HEK293 (cell line): ENCODE data around the gene CEBPZ.
A peak's percentile ranks its signal among the peaks of the same experiment; 100 is the strongest.

Experiments used
- CTCF ChIA-PET: fragments of 350-600 bp; formaldehyde crosslinking; extraction: SDS; loops from one replicate; lab custom pipeline; 2021; ENCODE audit warnings: antibody characterized with exemption; lab: Yijun Ruan, JAX
- POLR2A ChIA-PET: fragments of 300-600 bp; formaldehyde crosslinking; extraction: SDS; loops from one replicate; lab custom pipeline; 2020; ENCODE audit warnings: antibody characterized with exemption, inconsistent platforms; lab: Yijun Ruan, JAX
- H3K27ac ChIP-seq: fragments of 200-500 bp; sonication (Bioruptor generic); 2 replicates; pipeline ENCODE4 v1.5.1; 2014; ENCODE audit warnings: low read depth, low read length, control low read depth, inconsistent platforms; ENCODE audit errors: extremely low read depth
- H3K36me3 ChIP-seq, 2 experiments: fragments of 200-500 bp in 1 of 2; sonication (Bioruptor generic) in 1 of 2; 1 replicate in 1 of 2; 2 replicates in 1 of 2; pipeline ENCODE4 v1.5.1; 2014 to 2017; ENCODE audit warnings: inconsistent platforms in 2 of 2, low read length in 2 of 2; ENCODE audit not compliant: control insufficient read depth in 2 of 2, insufficient read depth in 1 of 2
- H3K4me1 ChIP-seq: fragments of 200-500 bp; sonication (Bioruptor generic); 2 replicates; pipeline ENCODE4 v1.5.1; 2014; ENCODE audit warnings: mild to moderate bottlenecking, low read length, inconsistent platforms; ENCODE audit not compliant: control insufficient read depth, insufficient read depth
- H3K4me3 ChIP-seq: 2 replicates; pipeline ENCODE4 v1.5.1; 2011; ENCODE audit warnings: low read depth, mild to moderate bottlenecking, control low read depth, low read length, moderate library complexity
- H3K9me3 ChIP-seq: fragments of 200-500 bp; sonication (Bioruptor generic); 2 replicates; pipeline ENCODE4 v1.5.1; 2014; ENCODE audit warnings: low read depth, low read length, inconsistent platforms; ENCODE audit not compliant: control insufficient read depth, insufficient read depth
- BCL11A ChIP-seq: fragments of 450-650 bp; formaldehyde crosslinking; IDR thresholded peaks from 2 replicates; pipeline ENCODE4 v1.5.1; 2016; ENCODE audit warnings: low read depth, missing biosample characterization, missing genetic modification characterization
- GLI2 ChIP-seq: fragments of 450-650 bp; formaldehyde crosslinking; IDR thresholded peaks from 2 replicates; pipeline ENCODE4; 2017; ENCODE audit warnings: missing biosample characterization, missing genetic modification characterization, low read depth, borderline replicate concordance
- OSR2 ChIP-seq: fragments of 450-650 bp; formaldehyde crosslinking; IDR thresholded peaks from 2 replicates; pipeline ENCODE4 v1.5.1; 2016; ENCODE audit warnings: missing biosample characterization, missing genetic modification characterization
- OVOL3 ChIP-seq: fragments of 450-650 bp; formaldehyde crosslinking; IDR thresholded peaks from 2 replicates; pipeline ENCODE4 v1.5.1; 2016; ENCODE audit warnings: missing biosample characterization, missing genetic modification characterization
- PRDM6 ChIP-seq: fragments of 450-650 bp; formaldehyde crosslinking; IDR thresholded peaks from 2 replicates; pipeline ENCODE4 v1.5.1; 2017; ENCODE audit warnings: missing biosample characterization, missing genetic modification characterization
- ZFP41 ChIP-seq: fragments of 450-650 bp; formaldehyde crosslinking; IDR thresholded peaks from 2 replicates; pipeline ENCODE4 v1.5.1; 2016; ENCODE audit warnings: missing biosample characterization, missing genetic modification characterization, borderline replicate concordance
- ZNF2 ChIP-seq: fragments of 450-650 bp; formaldehyde crosslinking; IDR thresholded peaks from 2 replicates; pipeline ENCODE4 v1.5.1; 2016; ENCODE audit warnings: missing biosample characterization, missing genetic modification characterization
- ZNF211 ChIP-seq: fragments of 450-650 bp; formaldehyde crosslinking; IDR thresholded peaks from 2 replicates; pipeline ENCODE4 v1.5.1; 2016; ENCODE audit warnings: low read depth, missing biosample characterization, missing genetic modification characterization
- ZNF302 ChIP-seq: fragments of 450-650 bp; formaldehyde crosslinking; IDR thresholded peaks from 2 replicates; pipeline ENCODE4 v1.5.1; 2016; ENCODE audit warnings: missing biosample characterization, missing genetic modification characterization, low read depth
- ZNF366 ChIP-seq: fragments of 450-650 bp; formaldehyde crosslinking; conservative IDR thresholded peaks from 2 replicates; pipeline ENCODE4 v1.5.1; 2016; ENCODE audit warnings: missing biosample characterization, missing genetic modification characterization
- ZNF530 ChIP-seq: fragments of 450-650 bp; formaldehyde crosslinking; IDR thresholded peaks from 2 replicates; pipeline ENCODE4 v1.5.1; 2016; ENCODE audit warnings: low read depth, missing biosample characterization, missing genetic modification characterization
- ZNF548 ChIP-seq: fragments of 450-650 bp; formaldehyde crosslinking; IDR thresholded peaks from 2 replicates; pipeline ENCODE4 v1.5.1; 2016; ENCODE audit warnings: missing biosample characterization, missing genetic modification characterization
- ZNF629 ChIP-seq: fragments of 450-650 bp; formaldehyde crosslinking; IDR thresholded peaks from 2 replicates; pipeline ENCODE4 v1.5.1; 2017; ENCODE audit warnings: missing biosample characterization, missing genetic modification characterization
- ZNF664 ChIP-seq: fragments of 450-650 bp; formaldehyde crosslinking; IDR thresholded peaks from 2 replicates; pipeline ENCODE4 v1.5.1; 2016; ENCODE audit warnings: missing biosample characterization, missing genetic modification characterization
- ZNF670 ChIP-seq: fragments of 450-650 bp; formaldehyde crosslinking; IDR thresholded peaks from 2 replicates; pipeline ENCODE4 v1.5.1; 2016; ENCODE audit warnings: missing biosample characterization, missing genetic modification characterization, low read depth
- ZNF776 ChIP-seq: fragments of 450-650 bp; formaldehyde crosslinking; IDR thresholded peaks from 2 replicates; pipeline ENCODE4 v1.5.0; 2017; ENCODE audit warnings: missing biosample characterization, missing genetic modification characterization, borderline replicate concordance
- ZNF837 ChIP-seq: fragments of 450-650 bp; formaldehyde crosslinking; IDR thresholded peaks from 2 replicates; pipeline ENCODE4 v1.5.1; 2016; ENCODE audit warnings: missing biosample characterization, missing genetic modification characterization
- ZNF843 ChIP-seq: fragments of 450-650 bp; formaldehyde crosslinking; IDR thresholded peaks from 2 replicates; pipeline ENCODE4 v1.5.1; 2016; ENCODE audit warnings: missing biosample characterization, missing genetic modification characterization
- ZXDB ChIP-seq: fragments of 450-650 bp; formaldehyde crosslinking; IDR thresholded peaks from 2 replicates; pipeline ENCODE4 v1.5.1; 2016; ENCODE audit warnings: missing biosample characterization, missing genetic modification characterization
- TF ChIP-seq, protein P1 (sequence below): fragments of 450-650 bp; formaldehyde crosslinking; IDR thresholded peaks from 2 replicates; pipeline ENCODE4 v1.5.1; 2016; ENCODE audit warnings: missing biosample characterization, missing genetic modification characterization
- TF ChIP-seq, protein P2 (sequence below): fragments of 450-650 bp; formaldehyde crosslinking; conservative IDR thresholded peaks from 2 replicates; pipeline ENCODE4 v1.5.1; 2016; ENCODE audit warnings: low read depth, missing biosample characterization, missing genetic modification characterization
- TF ChIP-seq, protein P3 (sequence below): fragments of 450-650 bp; formaldehyde crosslinking; IDR thresholded peaks from 2 replicates; pipeline ENCODE4 v1.5.1; 2017; ENCODE audit warnings: missing biosample characterization, missing genetic modification characterization
- TF ChIP-seq, protein P4 (sequence below): fragments of 450-650 bp; formaldehyde crosslinking; IDR thresholded peaks from 2 replicates; pipeline ENCODE4 v1.5.1; 2016; ENCODE audit warnings: missing biosample characterization, missing genetic modification characterization, borderline replicate concordance

Gene CEBPZ

DNA sequence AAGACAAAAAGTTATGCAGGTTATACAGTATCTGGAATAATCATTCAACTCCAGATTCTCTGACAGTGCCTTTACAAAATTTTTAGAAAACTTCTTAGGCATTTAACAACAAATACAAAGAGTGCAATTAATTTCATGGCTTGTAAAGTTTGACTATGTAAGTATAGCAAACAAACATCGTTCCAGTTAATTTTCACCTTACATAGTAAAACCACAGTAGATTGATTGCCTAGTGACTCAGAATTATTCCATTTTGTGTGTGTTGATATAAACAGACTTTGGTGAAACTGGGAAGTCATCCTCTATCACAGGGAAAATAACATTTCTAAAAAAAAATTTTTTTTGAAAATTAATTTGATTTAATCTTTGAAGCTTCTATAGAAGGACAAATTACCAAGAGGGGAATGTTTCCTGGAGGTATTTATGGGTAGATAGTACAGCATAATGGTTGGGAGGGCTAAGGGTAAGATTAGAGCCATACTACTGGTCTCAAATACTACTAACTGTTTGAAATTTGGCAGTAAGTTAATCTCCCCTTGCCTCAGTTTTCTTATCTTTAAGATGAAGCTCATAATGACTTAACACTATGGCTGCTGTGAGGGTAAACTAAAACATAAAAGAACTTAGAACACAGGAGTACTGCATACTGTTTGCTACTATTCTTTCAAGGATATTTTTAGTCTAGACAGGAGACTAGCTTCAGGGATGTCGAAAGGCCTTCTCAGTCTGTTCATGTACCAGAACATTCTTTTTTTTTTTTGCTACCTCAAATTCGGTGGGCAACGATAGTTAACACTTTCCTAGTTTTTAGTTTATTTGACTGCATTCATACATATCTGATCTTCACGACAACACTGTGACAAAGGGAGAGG, 19.7 kb upstream of the CEBPZ start:
- Histone ChIP-seq H3K4me1 (0 out of 2 replicates have a peak, but pooled peaks cover 3% of the 10 kb centered on the region), H3K4me3 (no peak overlapping the region), H3K27ac (no peak overlapping the region; the same call in 1 of the 2 replicates), H3K9me3 (no peaks in the 10 kb centered on the region), H3K36me3 (peaks cover 56 to 85% of the 10 kb centered on the region in 2 experiments)
- CTCF ChIA-PET = interaction anchor here (0.6 to 0.7 kb wide), 2 partner anchors 28 to 397 kb away, joined by 3 read pairs; no protein-coding TSS in a partner anchor
- POLR2A ChIA-PET = no interaction called here
- TF ChIP-seq BCL11A (tag by site-specific recombination) = 0 out of 2 replicates have a peak, but pooled peaks have one; percentile 60
- 0 out of 2 replicates have a peak, but pooled peaks have one; percentile 44 for TF ChIP-seq OSR2 (tag by site-specific recombination)
- TF ChIP-seq ZNF366 (tag by site-specific recombination) = peak; percentile 54
- 0 out of 2 replicates have a peak, but pooled peaks have one; percentile 20 for TF ChIP-seq ZXDB
- TF ChIP-seq ZNF670 (tag by site-specific recombination) = no peak
- TF ChIP-seq ZNF843 (tag by site-specific recombination) = peak; percentile 69
- no peak for TF ChIP-seq ZFP41 (tag by site-specific recombination)
- TF ChIP-seq ZNF2 (tag by site-specific recombination) = no peak
- peak; percentile 62; the same call in 1 of the 2 replicates for TF ChIP-seq GLI2 (tag by site-specific recombination)
- TF ChIP-seq ZNF837 (tag by site-specific recombination) = no peak
- peak; percentile 91 for TF ChIP-seq PRDM6 (tag by site-specific recombination)
- TF ChIP-seq, protein P1, sequence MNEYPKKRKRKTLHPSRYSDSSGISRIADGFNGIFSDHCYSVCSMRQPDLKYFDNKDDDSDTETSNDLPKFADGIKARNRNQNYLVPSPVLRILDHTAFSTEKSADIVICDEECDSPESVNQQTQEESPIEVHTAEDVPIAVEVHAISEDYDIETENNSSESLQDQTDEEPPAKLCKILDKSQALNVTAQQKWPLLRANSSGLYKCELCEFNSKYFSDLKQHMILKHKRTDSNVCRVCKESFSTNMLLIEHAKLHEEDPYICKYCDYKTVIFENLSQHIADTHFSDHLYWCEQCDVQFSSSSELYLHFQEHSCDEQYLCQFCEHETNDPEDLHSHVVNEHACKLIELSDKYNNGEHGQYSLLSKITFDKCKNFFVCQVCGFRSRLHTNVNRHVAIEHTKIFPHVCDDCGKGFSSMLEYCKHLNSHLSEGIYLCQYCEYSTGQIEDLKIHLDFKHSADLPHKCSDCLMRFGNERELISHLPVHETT (tag by site-specific recombination) = peak; percentile 35; the same call in 1 of the 2 replicates

DNA sequence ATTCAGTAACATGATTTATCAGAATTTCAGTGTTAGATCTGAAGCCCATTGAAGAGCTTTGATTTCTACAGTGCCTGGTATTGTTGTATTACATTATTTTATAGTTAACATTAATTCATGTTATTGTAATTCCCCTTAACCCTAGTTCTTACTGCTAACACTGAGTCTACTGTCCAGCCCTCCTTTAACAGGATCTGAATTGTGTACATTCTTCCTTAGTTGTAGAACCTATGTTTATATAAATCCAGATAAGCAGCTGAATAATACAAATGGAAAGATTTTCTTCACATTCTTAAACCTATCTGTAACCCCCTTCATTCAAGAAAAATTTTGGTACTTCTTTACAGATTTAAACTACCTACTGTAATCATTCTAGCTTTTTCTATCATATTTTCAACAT, 14.8 kb upstream of the CEBPZ start:
- Histone ChIP-seq H3K4me3 (no peak overlapping the region), H3K9me3 (no peaks in the 10 kb centered on the region), H3K36me3 (peaks cover 51 to 86% of the 10 kb centered on the region in 2 experiments), H3K27ac (no peak overlapping the region), H3K4me1 (0 out of 2 replicates have a peak, but pooled peaks cover 3% of the 10 kb centered on the region)
- ChIA-PET POLR2A (no interaction called here), CTCF (interaction anchor here (0.8 to 0.9 kb wide), 2 partner anchors 74 to 631 kb away, joined by 3 to 4 read pairs; no protein-coding TSS in a partner anchor)
- TF ChIP-seq ZNF776 (no peak), OVOL3 (tag by site-specific recombination) (no peak), ZFP41 (tag by site-specific recombination) (no peak), ZNF302 (tag by site-specific recombination) (no peak), ZNF548 (tag by site-specific recombination) (no peak), ZNF664 (tag by site-specific recombination) (no peak), ZNF629 (tag by site-specific recombination) (no peak), ZNF530 (tag by site-specific recombination) (no peak), ZNF211 (tag by site-specific recombination) (no peak)
- TF ChIP-seq, protein P2, sequence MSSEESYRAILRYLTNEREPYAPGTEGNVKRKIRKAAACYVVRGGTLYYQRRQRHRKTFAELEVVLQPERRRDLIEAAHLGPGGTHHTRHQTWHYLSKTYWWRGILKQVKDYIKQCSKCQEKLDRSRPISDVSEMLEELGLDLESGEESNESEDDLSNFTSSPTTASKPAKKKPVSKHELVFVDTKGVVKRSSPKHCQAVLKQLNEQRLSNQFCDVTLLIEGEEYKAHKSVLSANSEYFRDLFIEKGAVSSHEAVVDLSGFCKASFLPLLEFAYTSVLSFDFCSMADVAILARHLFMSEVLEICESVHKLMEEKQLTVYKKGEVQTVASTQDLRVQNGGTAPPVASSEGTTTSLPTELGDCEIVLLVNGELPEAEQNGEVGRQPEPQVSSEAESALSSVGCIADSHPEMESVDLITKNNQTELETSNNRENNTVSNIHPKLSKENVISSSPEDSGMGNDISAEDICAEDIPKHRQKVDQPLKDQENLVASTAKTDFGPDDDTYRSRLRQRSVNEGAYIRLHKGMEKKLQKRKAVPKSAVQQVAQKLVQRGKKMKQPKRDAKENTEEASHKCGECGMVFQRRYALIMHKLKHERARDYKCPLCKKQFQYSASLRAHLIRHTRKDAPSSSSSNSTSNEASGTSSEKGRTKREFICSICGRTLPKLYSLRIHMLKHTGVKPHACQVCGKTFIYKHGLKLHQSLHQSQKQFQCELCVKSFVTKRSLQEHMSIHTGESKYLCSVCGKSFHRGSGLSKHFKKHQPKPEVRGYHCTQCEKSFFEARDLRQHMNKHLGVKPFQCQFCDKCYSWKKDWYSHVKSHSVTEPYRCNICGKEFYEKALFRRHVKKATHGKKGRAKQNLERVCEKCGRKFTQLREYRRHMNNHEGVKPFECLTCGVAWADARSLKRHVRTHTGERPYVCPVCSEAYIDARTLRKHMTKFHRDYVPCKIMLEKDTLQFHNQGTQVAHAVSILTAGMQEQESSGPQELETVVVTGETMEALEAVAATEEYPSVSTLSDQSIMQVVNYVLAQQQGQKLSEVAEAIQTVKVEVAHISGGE (tag by site-specific recombination) = no peak
- TF ChIP-seq, protein P3, sequence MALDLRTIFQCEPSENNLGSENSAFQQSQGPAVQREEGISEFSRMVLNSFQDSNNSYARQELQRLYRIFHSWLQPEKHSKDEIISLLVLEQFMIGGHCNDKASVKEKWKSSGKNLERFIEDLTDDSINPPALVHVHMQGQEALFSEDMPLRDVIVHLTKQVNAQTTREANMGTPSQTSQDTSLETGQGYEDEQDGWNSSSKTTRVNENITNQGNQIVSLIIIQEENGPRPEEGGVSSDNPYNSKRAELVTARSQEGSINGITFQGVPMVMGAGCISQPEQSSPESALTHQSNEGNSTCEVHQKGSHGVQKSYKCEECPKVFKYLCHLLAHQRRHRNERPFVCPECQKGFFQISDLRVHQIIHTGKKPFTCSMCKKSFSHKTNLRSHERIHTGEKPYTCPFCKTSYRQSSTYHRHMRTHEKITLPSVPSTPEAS (tag by site-specific recombination) = no peak
- TF ChIP-seq, protein P4, sequence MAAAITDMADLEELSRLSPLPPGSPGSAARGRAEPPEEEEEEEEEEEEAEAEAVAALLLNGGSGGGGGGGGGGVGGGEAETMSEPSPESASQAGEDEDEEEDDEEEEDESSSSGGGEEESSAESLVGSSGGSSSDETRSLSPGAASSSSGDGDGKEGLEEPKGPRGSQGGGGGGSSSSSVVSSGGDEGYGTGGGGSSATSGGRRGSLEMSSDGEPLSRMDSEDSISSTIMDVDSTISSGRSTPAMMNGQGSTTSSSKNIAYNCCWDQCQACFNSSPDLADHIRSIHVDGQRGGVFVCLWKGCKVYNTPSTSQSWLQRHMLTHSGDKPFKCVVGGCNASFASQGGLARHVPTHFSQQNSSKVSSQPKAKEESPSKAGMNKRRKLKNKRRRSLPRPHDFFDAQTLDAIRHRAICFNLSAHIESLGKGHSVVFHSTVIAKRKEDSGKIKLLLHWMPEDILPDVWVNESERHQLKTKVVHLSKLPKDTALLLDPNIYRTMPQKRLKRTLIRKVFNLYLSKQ = no peak
